SU-DHL-6 (cell line): ENCODE measurements around the gene ATG10.

Source experiments
- CTCF ChIP-seq: fragments of 200-600 bp; sonication (generic); IDR thresholded peaks from one replicate; pipeline ENCODE4 v1.5.1; 2017; ENCODE audit warnings: antibody characterized with exemption, mild to moderate bottlenecking, low read length, moderate library complexity; ENCODE audit not compliant: insufficient read depth, poor library complexity, severe bottlenecking
- EZH2phosphoT487 ChIP-seq: fragments of 200-600 bp; sonication (generic), shearing (Covaris generic); conservative IDR thresholded peaks from 2 replicates; pipeline ENCODE4 v1.6.1; 2018; ENCODE audit warnings: mild to moderate bottlenecking, antibody characterized with exemption, low read length, moderate library complexity, mixed read lengths

GRCh38 chr5:82115858-82116257 is 144.0 kb downstream of the ATG10 start:
- TF ChIP-seq CTCF (no peak), EZH2phosphoT487 (no peak)
